IMR-90 (cell line): ENCODE data around the gene CLEC10A. TPM values are rescaled to one million over a fixed set of nuclear protein-coding genes. Genes with fewer than 3 reads are reported as not detected.

Source experiments
- ATAC-seq: fragments of 200-7000 bp; cut with Tn5 transposase; 2 replicates; pipeline ENCODE4 v1.9.1; 2020; ENCODE audit warnings: low read depth, mild to moderate bottlenecking, moderate library complexity
- BruUV-seq: library from RNA; stranded (reverse); fragments of 400-500 nt; replicated peaks from 2 replicates; lab custom pipeline; 2021; lab: Mats Ljungman, UMichigan
- CTCF ChIA-PET: fragments of 300-600 bp; formaldehyde crosslinking; extraction: SDS; loops from one replicate; lab custom pipeline; 2021; ENCODE audit warnings: antibody characterized with exemption; lab: Yijun Ruan, JAX
- POLR2A ChIA-PET: fragments of 300-600 bp; sonication (Branson Sonifier 250); formaldehyde crosslinking; loops from one replicate; lab custom pipeline; 2022; ENCODE audit warnings: antibody characterized with exemption; ENCODE audit not compliant: unreplicated experiment; lab: Charles Lee
- DNase-seq: peaks from one replicate; pipeline ENCODE4 v3.0.0; 2013
- H2AFZ ChIP-seq: replicated peaks from 2 replicates; pipeline ENCODE3; 2013; ENCODE audit warnings: low read length, mild to moderate bottlenecking; ENCODE audit not compliant: poor library complexity
- H2AK5ac ChIP-seq: 2 replicates; pipeline ENCODE4 v1.6.1; 2013; ENCODE audit warnings: low read depth, low read length, inconsistent platforms
- H2AK9ac ChIP-seq: replicated peaks from 2 replicates; pipeline ENCODE3; 2013; ENCODE audit warnings: mild to moderate bottlenecking, low read depth, low read length, moderate library complexity; ENCODE audit not compliant: poor library complexity
- H2BK120ac ChIP-seq: 2 replicates; pipeline ENCODE4 v1.6.1; 2013; ENCODE audit warnings: low read depth, low read length, inconsistent platforms
- H2BK15ac ChIP-seq: 3 replicates; pipeline ENCODE4 v1.6.1; 2013; ENCODE audit warnings: low read depth, low read length, inconsistent platforms
- H2BK20ac ChIP-seq: 2 replicates; pipeline ENCODE4 v1.6.1; 2013; ENCODE audit warnings: low read depth, mild to moderate bottlenecking, inconsistent platforms, low read length, moderate library complexity
- H2BK5ac ChIP-seq: 2 replicates; pipeline ENCODE4 v1.6.1; 2013; ENCODE audit warnings: mild to moderate bottlenecking, low read depth, low read length, inconsistent platforms; ENCODE audit not compliant: poor library complexity, severe bottlenecking
- H3K14ac ChIP-seq: replicated peaks from 2 replicates; pipeline ENCODE4 v1.6.1; 2013; ENCODE audit warnings: low read depth, low read length, inconsistent platforms
- H3K18ac ChIP-seq: 2 replicates; pipeline ENCODE4 v1.6.1; 2013; ENCODE audit warnings: low read depth, low read length, control low read depth
- H3K23ac ChIP-seq: 2 replicates; pipeline ENCODE4 v1.6.1; 2013; ENCODE audit warnings: low read depth, low read length, inconsistent platforms
- H3K27ac ChIP-seq: 2 replicates; pipeline ENCODE4 v1.5.1; 2013; ENCODE audit warnings: mild to moderate bottlenecking, control low read depth, low read length; ENCODE audit not compliant: insufficient read depth
- H3K27me3 ChIP-seq: 2 replicates; pipeline ENCODE4 v1.6.1; 2013; ENCODE audit warnings: low read length; ENCODE audit not compliant: control insufficient read depth, insufficient read depth
- H3K36me3 ChIP-seq: 2 replicates; pipeline ENCODE4 v1.6.1; 2013; ENCODE audit warnings: low read length, mixed read lengths; ENCODE audit not compliant: control insufficient read depth, insufficient read depth
- H3K4ac ChIP-seq: 2 replicates; pipeline ENCODE4 v1.6.1; 2013; ENCODE audit warnings: low read depth, low read length, inconsistent platforms
- H3K4me1 ChIP-seq: 2 replicates; pipeline ENCODE4 v1.6.1; 2013; ENCODE audit warnings: low read length, mixed read lengths; ENCODE audit not compliant: control insufficient read depth, insufficient read depth
- H3K4me2 ChIP-seq: 2 replicates; pipeline ENCODE4 v1.6.1; 2013; ENCODE audit warnings: low read depth, mild to moderate bottlenecking, control low read depth, low read length, moderate library complexity
- H3K4me3 ChIP-seq: 2 replicates; pipeline ENCODE4 v1.5.1; 2013; ENCODE audit warnings: low read depth, mild to moderate bottlenecking, control low read depth, low read length, moderate library complexity; ENCODE audit not compliant: insufficient read depth
- H3K56ac ChIP-seq: 2 replicates; pipeline ENCODE4 v1.6.1; 2013; ENCODE audit warnings: low read length, inconsistent platforms; ENCODE audit not compliant: insufficient read depth; ENCODE audit errors: extremely low read depth
- H3K79me1 ChIP-seq, 2 experiments: 2 replicates each; pipeline ENCODE4 v1.6.1; 2013; ENCODE audit warnings: low read length in 2 of 2, inconsistent platforms in 1 of 2, low read depth in 1 of 2
- H3K9ac ChIP-seq: 2 replicates; pipeline ENCODE4 v1.6.1; 2013; ENCODE audit warnings: low read depth, low read length, control low read depth
- H3K9me1 ChIP-seq: 2 replicates; pipeline ENCODE4 v1.6.1; 2013; ENCODE audit warnings: low read length, inconsistent platforms; ENCODE audit not compliant: insufficient read depth
- H3K9me3 ChIP-seq: 2 replicates; pipeline ENCODE4 v1.6.1; 2013; ENCODE audit warnings: low read length; ENCODE audit not compliant: control insufficient read depth, insufficient read depth
- H4K20me1 ChIP-seq: 2 replicates; pipeline ENCODE4 v1.6.1; 2013; ENCODE audit warnings: low read length, inconsistent platforms; ENCODE audit not compliant: insufficient read depth
- H4K5ac ChIP-seq: 2 replicates; pipeline ENCODE4 v1.6.1; 2013; ENCODE audit warnings: mild to moderate bottlenecking, low read depth, low read length, control low read depth
- H4K8ac ChIP-seq, 2 experiments: 2 replicates each; pipeline ENCODE4 v1.6.1; 2013; ENCODE audit warnings: low read depth in 2 of 2, low read length in 2 of 2, control low read depth in 1 of 2, inconsistent platforms in 1 of 2
- H4K91ac ChIP-seq: 2 replicates; pipeline ENCODE4 v1.6.1; 2013; ENCODE audit warnings: low read depth, low read length, inconsistent platforms; ENCODE audit not compliant: insufficient read depth
- CHD1 ChIP-seq: IDR thresholded peaks from 2 replicates; pipeline ENCODE4 v1.6.1; 2012; ENCODE audit warnings: low read depth, low read length, improper control_type of control experiment
- ELK1 ChIP-seq: fragments of 150-350 bp; IDR thresholded peaks from 2 replicates; pipeline ENCODE4 v1.6.1; 2016; ENCODE audit warnings: low read depth, mild to moderate bottlenecking, low read length, moderate library complexity, borderline replicate concordance
- FOS ChIP-seq: fragments of 150-350 bp; IDR thresholded peaks from 2 replicates; pipeline ENCODE4 v1.6.1; 2016; ENCODE audit warnings: low read depth, low read length
- MAFK ChIP-seq: IDR thresholded peaks from 2 replicates; pipeline ENCODE4 v1.6.1; 2012; ENCODE audit warnings: low read depth, low read length, improper control_type of control experiment
- MAZ ChIP-seq: IDR thresholded peaks from 2 replicates; pipeline ENCODE4 v1.6.1; 2012; ENCODE audit warnings: low read depth, mild to moderate bottlenecking, low read length, improper control_type of control experiment, moderate library complexity, borderline replicate concordance
- MXI1 ChIP-seq: IDR thresholded peaks from 2 replicates; pipeline ENCODE4 v1.6.1; 2012; ENCODE audit warnings: low read depth, mild to moderate bottlenecking, low read length, moderate library complexity, borderline replicate concordance
- NFE2L2 ChIP-seq: fragments of 150-350 bp; IDR thresholded peaks from 2 replicates; pipeline ENCODE4 v1.6.1; 2016; ENCODE audit warnings: low read depth, mild to moderate bottlenecking, low read length
- POLR2A ChIP-seq: IDR thresholded peaks from 2 replicates; pipeline ENCODE4 v1.6.1; 2012; ENCODE audit warnings: mild to moderate bottlenecking, low read depth, low read length
- RAD21 ChIP-seq: IDR thresholded peaks from 2 replicates; pipeline ENCODE4 v1.6.1; 2012; ENCODE audit warnings: low read length, improper control_type of control experiment
- RCOR1 ChIP-seq: IDR thresholded peaks from 2 replicates; pipeline ENCODE4 v1.6.1; 2012; ENCODE audit warnings: mild to moderate bottlenecking, low read length, improper control_type of control experiment; ENCODE audit not compliant: insufficient replicate concordance
- RFX5 ChIP-seq: IDR thresholded peaks from 2 replicates; pipeline ENCODE4 v1.8.0; 2012; ENCODE audit warnings: low read depth, mild to moderate bottlenecking, low read length, moderate library complexity
- SMC3 ChIP-seq: fragments of 150-350 bp; IDR thresholded peaks from 2 replicates; pipeline ENCODE4 v1.6.1; 2016; ENCODE audit warnings: low read depth, mild to moderate bottlenecking, antibody characterized with exemption, low read length, moderate library complexity
- USF2 ChIP-seq: fragments of 150-350 bp; IDR thresholded peaks from 2 replicates; pipeline ENCODE4 v1.6.1; 2017; ENCODE audit warnings: mild to moderate bottlenecking, antibody characterized with exemption, low read length, low read depth
- WGBS, 2 experiments: methylation state at CpG; one replicate each; pipeline versions ENCODE4 v1.1.5 to v1.1.7; 2013; ENCODE audit warnings: missing lambda C conversion rate in 2 of 2; ENCODE audit not compliant: insufficient read length in 1 of 2; ENCODE audit errors: extremely low coverage in 2 of 2; 5-methylcytosine and 5-hydroxymethylcytosine counted together
- dilution Hi-C: fragments of 300-500 bp; cut with HindIII; formaldehyde crosslinking; loops from one replicate; pipeline ENCODE4 v1.14.3; 2018; ENCODE audit warnings: low sequenced_read_pairs; ENCODE audit not compliant: unreplicated experiment
- in situ Hi-C: fragments of 300-500 bp; cut with MboI; formaldehyde crosslinking; loops from 3 replicates; pipeline ENCODE4 v1.14.3; 2019; ENCODE audit warnings: low sequenced_read_pairs, inconsistent platforms, mixed read lengths
- intact Hi-C: fragments of 100-400 bp; cut with micrococcal nuclease; formaldehyde crosslinking; loops from 2 replicates; pipeline ENCODE4 v1.10.0; 2022
- polyA plus RNA-seq, 3 experiments: library from polyadenylated mRNA; depleted of rRNA; stranded (reverse); fragments of >200 nt; gene quantifications; 2 replicates each; pipeline ENCODE4 v1.2.3, GENCODE V29; 2012; ENCODE audit warnings: low replicate concordance in 1 of 3
- total RNA-seq: library from RNA; depleted of rRNA; stranded (reverse); fragments of >200 nt; gene quantifications from 2 replicates; pipeline ENCODE4 v1.2.3, GENCODE V29; 2012
- TF ChIP-seq, protein P1 (sequence below): conservative IDR thresholded peaks from 2 replicates; pipeline ENCODE4 v1.5.1; 2012; ENCODE audit warnings: mild to moderate bottlenecking, low read depth, low read length, improper control_type of control experiment

The CLEC10A gene
- total and polyA plus RNA-seq, 2 of the 4 experiments (the other 2 are of a cell fraction): not detected

DNA sequence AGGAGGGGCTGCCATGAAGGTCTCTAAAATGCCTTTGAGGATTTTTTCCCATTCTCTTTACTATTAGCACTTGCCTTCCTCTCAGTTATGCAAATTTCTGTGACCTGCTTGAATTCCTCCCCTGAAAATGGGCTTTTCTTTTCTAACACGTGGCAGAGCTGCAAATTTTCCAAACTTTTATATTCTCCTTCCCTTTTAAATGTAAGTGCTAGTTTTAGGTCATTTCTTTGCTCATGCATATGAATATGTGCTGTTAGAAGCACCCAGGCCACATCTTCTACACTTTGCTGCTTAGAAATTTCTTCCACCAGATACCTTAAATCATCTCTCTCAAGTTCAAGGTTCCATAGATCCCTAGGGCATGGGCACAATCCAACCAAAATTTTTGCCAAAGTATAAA, 11.8 kb downstream of the CLEC10A start:
- Histone ChIP-seq H3K4ac (no peak overlapping the region), H2BK120ac (no peak overlapping the region), H3K79me1 (no peaks in the 10 kb centered on the region), H2AK5ac (no peak overlapping the region), H3K14ac (no peak overlapping the region), H3K18ac (no peak overlapping the region), H3K4me3 (no peak overlapping the region), H3K36me3 (no peaks in the 10 kb centered on the region), H3K23ac (no peak overlapping the region), H2BK15ac (no peak overlapping the region), H3K27ac (no peak overlapping the region), H2AK9ac (no peak overlapping the region), H3K4me2 (no peak overlapping the region), H3K9ac (no peak overlapping the region), H3K9me3 (peaks cover 5% of the 10 kb centered on the region), H2BK20ac (no peak overlapping the region), H2BK5ac (no peak overlapping the region), H3K56ac (no peak overlapping the region), H4K20me1 (no peaks in the 10 kb centered on the region), H4K5ac (no peak overlapping the region), H2AFZ (no peak overlapping the region), H3K27me3 (peaks cover 26% of the 10 kb centered on the region), H3K9me1 (no peaks in the 10 kb centered on the region), H4K8ac (no peak overlapping the region), H4K91ac (no peak overlapping the region), H3K4me1 (no peaks in the 10 kb centered on the region)
- BruUV-seq: no TSS peak
- POLR2A ChIA-PET: interaction anchor here (0.7 kb wide), 1 partner anchor 246 kb away, joined by 3 read pairs; no protein-coding TSS in a partner anchor
- no CpG with 5 or more reads among the region's 1 CpG for WGBS, 2 experiments
- intact Hi-C loops: no loop called here
- dilution Hi-C loops: no loop called here
- CTCF ChIA-PET: no interaction called here
- ATAC-seq (no peak), DNase-seq (no peak)
- TF ChIP-seq, protein P1, sequence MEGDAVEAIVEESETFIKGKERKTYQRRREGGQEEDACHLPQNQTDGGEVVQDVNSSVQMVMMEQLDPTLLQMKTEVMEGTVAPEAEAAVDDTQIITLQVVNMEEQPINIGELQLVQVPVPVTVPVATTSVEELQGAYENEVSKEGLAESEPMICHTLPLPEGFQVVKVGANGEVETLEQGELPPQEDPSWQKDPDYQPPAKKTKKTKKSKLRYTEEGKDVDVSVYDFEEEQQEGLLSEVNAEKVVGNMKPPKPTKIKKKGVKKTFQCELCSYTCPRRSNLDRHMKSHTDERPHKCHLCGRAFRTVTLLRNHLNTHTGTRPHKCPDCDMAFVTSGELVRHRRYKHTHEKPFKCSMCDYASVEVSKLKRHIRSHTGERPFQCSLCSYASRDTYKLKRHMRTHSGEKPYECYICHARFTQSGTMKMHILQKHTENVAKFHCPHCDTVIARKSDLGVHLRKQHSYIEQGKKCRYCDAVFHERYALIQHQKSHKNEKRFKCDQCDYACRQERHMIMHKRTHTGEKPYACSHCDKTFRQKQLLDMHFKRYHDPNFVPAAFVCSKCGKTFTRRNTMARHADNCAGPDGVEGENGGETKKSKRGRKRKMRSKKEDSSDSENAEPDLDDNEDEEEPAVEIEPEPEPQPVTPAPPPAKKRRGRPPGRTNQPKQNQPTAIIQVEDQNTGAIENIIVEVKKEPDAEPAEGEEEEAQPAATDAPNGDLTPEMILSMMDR: no peak
- TF ChIP-seq NFE2L2: no peak
- no peak for TF ChIP-seq MAZ
- no peak for TF ChIP-seq RCOR1
- TF ChIP-seq CHD1: no peak
- no peak for TF ChIP-seq SMC3
- no peak for TF ChIP-seq USF2
- TF ChIP-seq MAFK: no peak
- no peak for TF ChIP-seq ELK1
- no peak for TF ChIP-seq RFX5
- TF ChIP-seq POLR2A: no peak
- TF ChIP-seq MXI1: no peak
- TF ChIP-seq RAD21: no peak
- no peak for TF ChIP-seq FOS
- in situ Hi-C loops: loop anchor here (25.0 kb wide), 1 partner anchor 469 kb away; the partner anchor contains the start of gene TNFSF12
